Measurements from ENCODE around the gene MRGPRF.

GRCh38 chr11:69010964-69011623, 2.0 kb downstream of the MRGPRF start:
- TF ChIP-seq CTCF (IDR thresholded peaks at IDR 0.05; ENCODE audit: poor library complexity, severe bottlenecking) = no peak
- TF ChIP-seq EZH2 (IDR thresholded peaks at IDR 0.05; ENCODE audit: borderline replicate concordance, insufficient read depth, low read length, poor library complexity, severe bottlenecking) = no peak
- TF ChIP-seq RAD21 (conservative IDR thresholded peaks at IDR 0.05) = no peak
- no peak for TF ChIP-seq POLR2AphosphoS5 (IDR thresholded peaks at IDR 0.05)
- no peak for TF ChIP-seq TAF1 (IDR thresholded peaks at IDR 0.05; ENCODE audit: low read depth)
- no peak for TF ChIP-seq EP300 (conservative IDR thresholded peaks at IDR 0.05; ENCODE audit: poor library complexity, severe bottlenecking)

All from neural cell (in vitro differentiated cells).